Activated naive CD8-positive, alpha-beta T cell treated with anti-CD3 and anti-CD28 coated beads for 36 hours (primary cell): ENCODE data around the gene MYO7B. TPM values are rescaled to one million over a fixed set of nuclear protein-coding genes. Genes with fewer than 3 reads are reported as not detected.

ENCODE experiments used
- DNase-seq: peaks from one replicate; pipeline ENCODE4 v3.0.0; 2021
- H3K27ac Mint-ChIP-seq: one replicate; pipeline ENCODE4 v1.8.0; 2022; ENCODE audit warnings: mild to moderate bottlenecking, moderate library complexity, mixed read lengths
- H3K27me3 Mint-ChIP-seq: one replicate; pipeline ENCODE4 v1.8.0; 2022; ENCODE audit warnings: mild to moderate bottlenecking, mixed read lengths
- H3K36me3 Mint-ChIP-seq: one replicate; pipeline ENCODE4 v1.8.0; 2021; ENCODE audit warnings: mild to moderate bottlenecking, mixed read lengths
- H3K4me1 Mint-ChIP-seq: one replicate; pipeline ENCODE4 v1.8.0; 2021; ENCODE audit warnings: mixed read lengths
- H3K4me3 Mint-ChIP-seq: one replicate; pipeline ENCODE4 v1.8.0; 2022; ENCODE audit warnings: mild to moderate bottlenecking, moderate library complexity, mixed read lengths
- H3K9me3 Mint-ChIP-seq: one replicate; pipeline ENCODE4 v1.8.0; 2022; ENCODE audit warnings: mixed read lengths
- total RNA-seq, 2 experiments: library from RNA; stranded (reverse); gene quantifications; one replicate each; pipeline ENCODE4 v1.2.3, GENCODE V29; 2021

MYO7B gene
- total RNA-seq, 2 experiments from 2014 or later, result 0.62 to 0.88 TPM

DNA sequence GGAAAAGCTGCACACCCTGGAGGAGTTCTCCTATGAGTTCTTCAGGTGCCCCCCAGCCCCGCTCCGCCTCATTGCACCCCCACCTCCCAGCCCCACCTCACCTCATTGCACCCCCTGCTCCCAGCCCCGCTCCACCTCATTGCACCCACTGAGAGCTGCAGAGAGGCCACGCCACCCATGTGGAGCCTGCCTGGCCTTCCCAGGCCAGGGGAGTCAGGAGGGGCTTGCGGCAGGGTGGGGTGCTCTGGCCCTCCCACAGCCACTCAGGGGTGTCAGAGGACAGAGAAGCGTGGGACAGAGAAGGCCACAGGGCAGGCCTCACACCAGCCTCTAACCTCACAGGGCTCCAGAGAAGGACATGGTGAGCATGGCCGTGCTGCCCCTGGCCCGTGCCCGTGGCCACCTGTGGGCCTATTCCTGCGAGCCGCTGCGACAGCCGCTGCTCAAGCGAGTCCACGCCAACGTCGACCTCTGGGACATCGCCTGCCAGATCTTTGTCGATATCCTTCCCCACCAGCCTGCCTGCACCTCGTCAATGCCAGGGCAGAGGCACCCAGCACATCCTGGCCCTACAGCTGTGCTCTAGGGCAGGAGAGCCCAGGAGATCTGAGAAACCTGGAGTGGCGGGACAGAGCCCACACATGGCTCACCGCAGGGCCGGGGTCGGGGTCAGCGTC, 95.5 kb downstream of the MYO7B start:
- peaks cover 15% of the 10 kb centered on the region for H3K4me1 Mint-ChIP-seq
- no peak overlapping the region for H3K27ac Mint-ChIP-seq
- H3K27me3 Mint-ChIP-seq, result no peaks in the 10 kb centered on the region
- no peak overlapping the region for H3K4me3 Mint-ChIP-seq
- DNase-seq, result no peak
- H3K36me3 Mint-ChIP-seq, result no peaks in the 10 kb centered on the region
- H3K9me3 Mint-ChIP-seq, result no peaks in the 10 kb centered on the region

DNA sequence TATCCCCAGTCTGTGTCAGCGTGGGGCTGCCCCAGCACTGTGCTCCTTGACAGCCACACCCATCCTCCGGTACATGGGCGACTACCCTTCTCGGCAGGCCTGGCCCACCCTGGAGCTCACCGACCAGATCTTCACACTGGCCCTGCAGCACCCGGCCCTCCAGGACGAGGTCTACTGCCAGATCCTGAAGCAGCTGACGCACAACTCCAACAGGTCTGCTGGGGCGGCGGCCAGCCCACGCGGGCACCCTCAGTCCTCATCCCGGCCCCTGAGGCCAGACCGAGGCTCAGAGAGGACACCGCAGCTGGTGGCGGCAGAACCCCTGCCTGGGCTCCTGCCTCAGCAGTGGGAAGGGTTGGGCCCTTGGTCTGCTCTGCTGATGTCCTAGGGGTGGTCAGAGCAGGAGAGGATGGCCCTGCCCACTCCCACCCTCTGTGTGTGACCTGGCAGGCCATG, 96.1 kb downstream of the MYO7B start:
- no peaks in the 10 kb centered on the region for H3K36me3 Mint-ChIP-seq
- H3K27me3 Mint-ChIP-seq, result no peaks in the 10 kb centered on the region
- no peak overlapping the region for H3K27ac Mint-ChIP-seq
- no peaks in the 10 kb centered on the region for H3K9me3 Mint-ChIP-seq
- DNase-seq, result no peak
- H3K4me3 Mint-ChIP-seq, result no peak overlapping the region
- H3K4me1 Mint-ChIP-seq, result peaks cover 15% of the 10 kb centered on the region

DNA sequence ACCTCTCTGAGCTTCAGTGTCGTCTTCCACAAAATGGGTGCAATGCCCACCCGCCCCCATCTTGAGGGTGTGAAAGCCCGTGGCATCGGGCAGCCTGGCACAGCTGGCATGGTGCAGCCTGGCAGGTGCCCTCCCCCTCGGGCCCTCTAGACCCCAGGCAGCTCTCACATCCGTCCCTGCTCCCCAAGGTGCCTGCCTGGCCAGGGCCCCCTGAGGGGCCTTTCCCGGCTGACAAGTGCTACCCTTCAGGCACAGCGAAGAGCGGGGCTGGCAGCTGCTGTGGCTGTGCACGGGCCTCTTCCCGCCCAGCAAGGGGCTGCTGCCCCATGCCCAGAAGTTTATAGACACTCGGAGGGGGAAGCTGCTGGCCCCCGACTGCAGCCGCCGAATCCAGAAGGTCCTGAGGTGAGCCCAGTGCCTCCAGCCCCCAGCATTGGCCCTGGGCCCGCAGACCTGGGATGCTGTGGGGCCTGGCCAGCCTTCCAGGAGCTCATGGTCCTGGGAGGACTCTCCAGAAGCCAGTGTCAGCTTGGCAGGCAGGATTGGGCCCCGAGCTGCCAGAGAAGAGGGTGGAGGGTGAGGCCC, 96.6 kb downstream of the MYO7B start:
- DNase-seq, result no peak
- Mint-ChIP-seq H3K4me3 (no peak overlapping the region), H3K27me3 (no peaks in the 10 kb centered on the region), H3K4me1 (peaks cover 16% of the 10 kb centered on the region), H3K36me3 (no peaks in the 10 kb centered on the region), H3K9me3 (no peaks in the 10 kb centered on the region), H3K27ac (no peak overlapping the region)

DNA sequence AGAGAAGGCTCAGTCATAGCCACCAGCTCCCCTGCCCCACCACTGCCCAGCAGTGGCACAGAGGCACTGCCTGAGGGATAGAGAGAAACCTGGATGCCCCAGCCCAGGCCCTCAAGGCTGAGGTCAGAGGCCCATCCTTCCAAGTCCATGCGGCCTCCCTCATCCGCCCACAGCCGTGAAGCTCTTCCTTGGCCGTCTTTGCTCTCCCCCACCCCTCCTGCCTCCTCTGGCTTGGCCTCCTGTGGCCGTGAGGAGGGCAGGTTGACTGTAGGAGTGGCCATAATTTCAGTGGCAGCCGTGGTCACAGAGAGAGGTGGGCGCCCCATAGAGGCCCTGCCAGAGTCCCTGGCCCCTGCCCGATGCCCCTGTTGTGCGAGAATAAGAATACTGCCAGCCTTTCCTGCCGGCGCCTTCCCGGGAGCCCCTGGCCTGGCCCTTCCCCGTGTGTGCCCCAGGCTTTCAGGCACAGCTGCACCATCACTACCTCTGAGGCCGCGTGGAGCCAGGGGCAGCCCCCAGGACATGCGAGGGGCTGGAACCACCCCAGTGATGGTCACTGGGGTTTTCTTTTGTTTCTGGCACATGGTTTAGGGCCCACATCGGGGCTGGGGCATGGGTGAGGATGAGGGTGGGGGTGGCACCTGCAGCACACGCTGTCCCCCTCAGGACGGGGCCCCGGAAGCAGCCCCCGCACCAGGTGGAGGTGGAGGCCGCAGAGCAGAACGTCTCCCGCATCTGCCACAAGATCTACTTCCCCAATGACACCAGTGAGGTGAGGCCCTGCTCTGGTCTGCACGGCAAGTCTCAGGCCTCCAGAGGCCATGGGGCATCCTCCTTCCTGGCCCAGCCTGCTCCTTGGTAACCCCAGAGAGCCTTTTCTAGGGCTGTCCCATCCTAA, 97.4 kb downstream of the MYO7B start:
- peak; percentile 34 for DNase-seq
- H3K4me1 Mint-ChIP-seq, result peaks cover 18% of the 10 kb centered on the region
- H3K4me3 Mint-ChIP-seq, result no peak overlapping the region
- H3K27ac Mint-ChIP-seq, result peak overlapping the region; percentile 79
- H3K9me3 Mint-ChIP-seq, result no peaks in the 10 kb centered on the region
- H3K36me3 Mint-ChIP-seq, result no peaks in the 10 kb centered on the region
- no peaks in the 10 kb centered on the region for H3K27me3 Mint-ChIP-seq

DNA sequence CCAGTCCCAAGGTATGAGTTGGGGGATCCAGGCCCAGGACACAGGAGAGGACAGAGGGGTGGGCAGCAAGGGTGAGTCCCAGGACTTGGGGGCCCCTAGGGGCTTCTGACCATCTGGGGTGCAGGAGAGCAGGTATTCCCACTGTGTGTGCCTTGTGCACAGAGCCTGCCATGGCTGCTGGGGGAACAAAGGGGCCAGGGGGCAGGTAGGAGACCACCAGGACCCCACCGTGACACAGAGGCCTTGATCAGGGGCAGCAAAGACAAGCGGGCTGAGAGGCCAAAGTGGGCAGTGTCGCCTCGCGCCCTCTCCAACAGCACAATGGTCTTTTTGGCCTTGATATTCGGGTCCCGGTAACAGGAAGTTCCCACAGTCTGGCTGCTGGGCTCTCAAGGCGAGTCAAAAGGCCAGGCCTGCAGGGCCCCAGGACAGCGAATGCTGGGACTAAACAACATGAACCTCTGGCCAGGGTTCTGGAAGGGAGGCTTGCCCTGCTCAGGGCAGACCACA, 98.1 kb downstream of the MYO7B start:
- H3K27ac Mint-ChIP-seq, result peak overlapping the region; percentile 79
- no peaks in the 10 kb centered on the region for H3K36me3 Mint-ChIP-seq
- no peaks in the 10 kb centered on the region for H3K27me3 Mint-ChIP-seq
- H3K9me3 Mint-ChIP-seq, result no peaks in the 10 kb centered on the region
- no peak overlapping the region for H3K4me3 Mint-ChIP-seq
- no peak for DNase-seq
- peaks cover 24% of the 10 kb centered on the region for H3K4me1 Mint-ChIP-seq

DNA sequence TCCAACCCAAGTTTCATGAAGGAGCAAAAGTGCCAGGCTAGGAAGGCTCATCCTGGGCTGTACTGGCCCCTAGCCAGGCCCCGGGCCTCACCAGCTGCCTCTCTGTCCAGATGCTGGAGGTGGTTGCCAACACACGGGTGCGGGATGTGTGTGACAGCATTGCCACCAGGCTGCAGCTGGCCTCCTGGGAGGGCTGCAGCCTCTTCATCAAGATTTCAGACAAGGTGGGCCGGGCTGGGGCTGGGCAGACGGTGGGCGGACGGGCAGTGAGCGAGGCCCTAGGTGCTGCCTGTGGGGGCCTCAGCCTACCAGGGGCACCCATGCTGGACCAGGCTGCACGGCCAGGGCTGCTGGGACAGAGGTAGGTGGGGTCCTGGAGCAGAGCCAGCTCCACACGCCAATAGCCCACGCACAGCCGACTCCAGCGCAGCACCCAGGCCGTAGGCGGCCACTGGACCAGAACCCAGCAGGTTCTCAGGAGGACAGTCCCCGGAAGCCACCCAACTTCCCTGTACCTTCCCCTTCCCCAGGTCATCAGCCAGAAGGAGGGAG, 98.7 kb downstream of the MYO7B start:
- Mint-ChIP-seq H3K27ac (no peak overlapping the region), H3K4me1 (peaks cover 27% of the 10 kb centered on the region), H3K9me3 (no peaks in the 10 kb centered on the region), H3K27me3 (no peaks in the 10 kb centered on the region), H3K4me3 (no peak overlapping the region), H3K36me3 (no peaks in the 10 kb centered on the region)
- no peak for DNase-seq

DNA sequence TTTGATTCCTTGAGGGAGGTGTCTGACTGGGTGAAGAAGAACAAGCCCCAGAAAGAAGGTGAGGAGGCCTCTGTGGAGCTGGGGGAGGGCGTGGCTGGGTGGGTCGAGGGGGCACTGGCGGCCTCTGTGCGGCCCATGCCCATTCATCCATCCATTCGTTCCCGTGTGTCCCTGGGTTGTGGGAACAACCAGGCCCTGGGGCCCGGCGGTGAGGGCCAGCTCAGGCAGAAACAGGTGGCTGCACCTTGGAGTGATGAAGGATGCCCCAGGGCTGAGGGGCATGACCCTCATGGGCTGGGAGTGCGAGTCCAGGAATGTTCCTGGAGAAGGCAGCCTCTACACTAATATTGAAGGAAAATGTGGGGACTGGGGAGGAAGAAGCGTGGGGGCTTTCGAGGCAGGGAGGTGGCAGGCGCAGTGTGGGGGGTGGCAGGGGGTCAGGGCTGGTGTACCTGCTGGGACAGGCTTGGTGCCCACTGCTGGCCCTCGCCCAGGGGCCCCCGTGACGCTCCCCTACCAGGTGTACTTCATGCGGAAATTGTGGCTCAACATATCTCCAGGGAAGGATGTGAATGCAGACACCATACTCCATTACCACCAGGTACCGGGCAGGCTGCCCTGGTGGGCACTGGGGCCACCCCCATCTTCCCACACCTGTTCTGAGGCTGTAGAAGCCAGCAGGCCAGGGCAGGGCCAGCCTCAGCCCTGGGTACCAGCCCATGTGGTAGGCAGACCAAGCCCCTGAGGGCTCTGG, 99.3 kb downstream of the MYO7B start:
- Mint-ChIP-seq H3K27me3 (no peaks in the 10 kb centered on the region), H3K4me1 (peaks cover 31% of the 10 kb centered on the region), H3K9me3 (no peaks in the 10 kb centered on the region), H3K36me3 (no peaks in the 10 kb centered on the region), H3K4me3 (no peak overlapping the region), H3K27ac (no peak overlapping the region)
- DNase-seq, result no peak

DNA sequence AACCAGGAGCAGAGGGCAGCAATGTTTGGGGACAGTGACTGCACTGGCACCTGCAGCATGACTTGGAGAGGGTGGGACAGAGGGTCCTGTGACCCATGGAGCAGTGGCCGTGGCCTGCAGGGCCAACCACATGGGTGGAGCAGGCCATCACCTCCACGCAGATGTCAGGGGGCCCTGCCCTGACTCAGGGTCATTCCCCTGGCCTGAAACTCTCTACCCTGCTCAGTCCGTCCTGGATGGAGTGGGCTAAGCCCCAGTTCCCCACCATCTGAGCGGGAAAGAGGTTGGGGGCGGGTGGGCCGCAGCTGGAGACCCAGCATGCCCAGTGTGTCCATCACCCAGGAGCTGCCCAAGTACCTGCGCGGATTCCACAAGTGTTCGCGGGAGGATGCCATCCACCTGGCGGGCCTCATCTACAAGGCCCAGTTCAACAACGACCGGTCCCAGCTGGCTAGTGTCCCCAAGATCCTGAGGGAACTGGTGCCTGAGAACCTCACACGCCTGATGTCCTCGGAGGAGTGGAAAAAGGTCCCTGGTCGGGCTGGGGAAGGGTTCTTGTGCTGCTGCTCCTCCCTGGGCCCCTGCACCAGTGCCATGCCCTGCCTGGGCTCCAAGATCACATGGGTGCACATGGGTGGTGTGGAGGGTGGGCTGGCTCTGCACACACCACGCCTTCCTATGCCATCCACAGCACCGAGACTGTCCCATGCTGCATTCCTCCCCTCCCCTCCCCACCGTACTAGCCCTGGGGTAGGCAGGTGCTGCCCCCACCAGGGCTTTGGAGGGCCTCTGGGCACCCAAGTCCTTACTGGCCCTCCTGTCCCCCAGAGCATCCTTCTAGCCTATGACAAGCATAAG, 100.1 kb downstream of the MYO7B start:
- Mint-ChIP-seq H3K27me3 (no peaks in the 10 kb centered on the region), H3K4me3 (no peak overlapping the region), H3K9me3 (no peaks in the 10 kb centered on the region), H3K4me1 (peaks cover 32% of the 10 kb centered on the region), H3K36me3 (no peaks in the 10 kb centered on the region), H3K27ac (no peak overlapping the region)
- DNase-seq, result no peak

DNA sequence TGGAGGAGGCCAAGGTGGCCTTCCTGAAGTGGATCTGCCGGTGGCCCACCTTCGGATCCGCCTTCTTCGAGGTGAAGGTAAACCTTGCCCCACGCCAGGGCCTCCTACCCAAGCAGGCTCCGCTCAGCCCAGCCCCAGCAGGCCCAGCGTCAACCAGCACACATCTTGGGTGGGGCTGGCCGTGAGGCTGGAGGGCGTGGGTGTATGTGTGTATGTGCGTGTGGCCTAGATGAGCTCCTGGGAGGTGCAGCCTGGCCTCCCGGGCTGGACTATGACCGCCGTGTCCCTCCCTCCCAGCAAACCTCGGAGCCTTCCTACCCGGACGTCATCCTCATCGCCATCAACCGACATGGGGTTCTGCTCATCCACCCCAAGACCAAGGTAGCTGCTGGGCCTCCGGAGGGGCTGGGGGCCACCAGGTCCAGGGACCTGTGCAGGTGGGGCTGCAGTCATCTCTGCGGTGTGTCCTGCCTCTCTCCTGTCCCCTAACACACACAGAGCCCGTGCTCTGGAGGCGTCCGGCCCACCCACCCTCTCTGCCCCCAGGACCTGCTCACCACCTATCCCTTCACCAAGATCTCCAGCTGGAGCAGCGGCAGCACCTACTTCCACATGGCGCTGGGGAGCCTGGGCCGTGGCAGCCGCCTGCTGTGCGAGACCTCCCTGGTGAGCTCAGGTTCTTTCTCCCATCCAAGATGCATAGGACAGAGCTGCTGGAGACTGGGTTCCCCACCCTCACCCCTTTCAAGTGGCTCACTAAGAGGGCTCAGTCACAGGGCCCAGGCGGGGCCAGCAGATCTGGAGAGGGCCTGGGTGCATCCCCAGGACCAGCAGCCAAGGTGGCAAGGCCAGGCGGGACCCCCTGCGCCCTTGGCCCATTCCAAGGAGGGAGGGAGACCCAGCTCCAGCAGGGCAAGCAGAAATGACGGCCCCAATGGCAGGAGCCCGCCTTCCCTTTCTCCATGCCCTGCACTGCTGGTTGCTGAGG, 101.1 kb downstream of the MYO7B start:
- no peak for DNase-seq
- H3K9me3 Mint-ChIP-seq, result no peaks in the 10 kb centered on the region
- H3K27ac Mint-ChIP-seq, result peak overlapping the region; percentile 54

DNA sequence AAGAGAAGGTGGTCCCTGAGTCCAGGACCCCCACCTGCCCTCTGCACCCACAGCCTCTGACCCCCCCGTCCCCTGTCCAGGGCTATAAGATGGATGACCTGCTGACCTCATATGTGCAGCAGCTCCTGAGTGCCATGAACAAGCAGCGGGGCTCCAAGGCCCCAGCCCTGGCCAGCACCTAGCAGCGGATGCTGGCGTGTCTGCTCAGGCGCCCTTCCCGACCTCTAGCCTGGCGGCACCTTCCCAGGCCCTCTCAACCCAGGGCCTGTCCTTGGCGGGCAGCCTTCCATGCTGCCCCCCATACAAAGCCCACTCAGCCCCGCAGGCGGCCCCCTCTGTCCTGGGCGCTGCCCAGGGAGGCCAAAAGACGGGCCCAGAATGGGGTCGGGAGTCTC, 101.8 kb downstream of the MYO7B start:
- H3K4me1 Mint-ChIP-seq, result peaks cover 35% of the 10 kb centered on the region
- H3K36me3 Mint-ChIP-seq, result no peaks in the 10 kb centered on the region
- no peak for DNase-seq
- peak overlapping the region; percentile 54 for H3K27ac Mint-ChIP-seq
- no peaks in the 10 kb centered on the region for H3K27me3 Mint-ChIP-seq
- H3K9me3 Mint-ChIP-seq, result no peaks in the 10 kb centered on the region
- H3K4me3 Mint-ChIP-seq, result no peak overlapping the region

More for the DNA sequence above, 101.1 kb downstream of the MYO7B start:
- Mint-ChIP-seq H3K36me3 (no peaks in the 10 kb centered on the region), H3K4me3 (no peak overlapping the region), H3K27me3 (no peaks in the 10 kb centered on the region), H3K4me1 (peaks cover 35% of the 10 kb centered on the region)

DNA sequence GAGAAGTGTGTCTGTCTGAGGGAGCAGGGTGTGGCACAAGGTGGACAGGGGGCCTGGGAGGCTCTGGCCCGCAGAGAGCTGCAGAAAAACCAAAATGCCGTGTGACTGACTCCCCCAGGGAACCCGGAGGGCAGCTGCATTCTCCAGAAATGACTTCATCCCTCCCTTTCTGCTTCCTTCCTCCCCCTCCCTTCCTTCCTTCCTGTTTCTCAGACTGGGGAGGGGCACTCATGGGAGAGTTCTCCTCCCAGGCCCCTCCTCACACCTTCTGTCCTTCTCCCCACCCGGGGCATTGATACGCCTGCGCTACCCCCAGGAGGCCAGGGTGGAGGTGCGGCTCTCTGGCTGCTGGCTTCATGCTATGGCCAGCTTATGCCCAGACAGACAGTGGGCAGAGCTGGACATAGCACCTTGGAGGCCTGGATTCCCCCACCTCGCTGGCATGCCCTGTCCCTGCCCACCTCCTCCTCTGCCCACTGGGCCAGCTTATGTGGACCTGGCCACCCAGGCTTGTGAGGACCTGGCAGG, 102.3 kb downstream of the MYO7B start:
- Mint-ChIP-seq H3K9me3 (no peaks in the 10 kb centered on the region), H3K27me3 (no peaks in the 10 kb centered on the region), H3K27ac (peak overlapping the region; percentile 49), H3K4me1 (peaks cover 33% of the 10 kb centered on the region), H3K4me3 (peak overlapping the region; percentile 16), H3K36me3 (no peaks in the 10 kb centered on the region)
- no peak for DNase-seq

DNA sequence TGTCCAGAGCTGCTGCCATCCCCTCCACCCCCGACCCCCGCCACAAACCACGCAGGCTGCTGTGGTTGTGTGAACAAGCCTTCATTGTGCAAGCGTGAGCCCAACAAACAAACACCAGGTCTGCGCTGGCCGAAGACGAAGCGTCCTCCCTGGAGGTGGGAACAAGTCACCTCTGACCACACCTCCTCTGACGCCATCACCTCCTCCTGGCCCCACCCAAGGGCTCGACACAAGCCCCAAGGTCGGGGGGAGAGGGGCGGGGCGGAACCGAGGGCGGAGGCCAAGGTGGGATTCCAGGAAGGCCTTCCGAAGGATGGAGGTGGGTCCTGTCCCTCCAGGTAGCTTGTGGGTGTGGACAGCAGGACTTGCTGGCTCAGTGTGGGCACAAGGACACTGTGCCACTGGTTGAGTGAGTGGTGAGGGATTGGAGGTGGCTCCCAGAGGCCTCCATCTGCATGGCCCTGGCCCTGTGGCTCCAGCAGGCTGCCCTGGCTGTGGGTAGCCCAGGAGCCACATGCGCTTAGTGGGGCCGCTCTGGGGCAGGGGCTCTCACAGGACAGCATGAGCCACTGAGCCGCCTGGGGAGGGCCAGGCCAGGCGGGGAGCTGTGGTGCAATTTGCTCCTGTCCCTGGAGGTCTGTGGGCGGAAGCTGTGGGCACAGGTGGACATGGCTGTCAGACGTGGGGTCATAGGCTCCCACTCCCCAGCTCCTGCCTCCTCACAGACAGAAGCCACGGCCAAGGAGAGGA, 103.1 kb downstream of the MYO7B start:
- DNase-seq, result no peak
- Mint-ChIP-seq H3K27ac (no peak overlapping the region), H3K4me1 (peaks cover 27% of the 10 kb centered on the region), H3K27me3 (no peaks in the 10 kb centered on the region), H3K36me3 (no peaks in the 10 kb centered on the region), H3K4me3 (no peak overlapping the region), H3K9me3 (no peaks in the 10 kb centered on the region)
